Psoas muscle (tissue), 8 donors: ENCODE data around the gene TDRD12. TPM values are rescaled to one million over a fixed set of nuclear protein-coding genes. Genes with fewer than 3 reads are reported as not detected.

Experiments used
- ATAC-seq, 4 donors: fragments of 200-7000 bp; cut with Tn5 transposase; one replicate each; pipeline ENCODE4 v1.9.1; 2020; ENCODE audit warnings: moderate library complexity in 3 of 4, mild to moderate bottlenecking in 2 of 4
- DNase-seq, 2 donors: peaks; one replicate each; pipeline ENCODE4 v3.0.0-alpha.2; 2020
- H3K27ac ChIP-seq: fragments of 200-600 bp; one replicate; pipeline ENCODE4 v1.8.0; 2022
- H3K27me3 ChIP-seq, 3 donors: fragments of 200-600 bp in 1 of 3; one replicate each; pipeline versions ENCODE4 v1.6.1 to v1.8.0; 2013 to 2022; ENCODE audit warnings: low read length in 2 of 3, mild to moderate bottlenecking in 2 of 3, moderate library complexity in 1 of 3; ENCODE audit not compliant: insufficient read depth in 3 of 3
- H3K36me3 ChIP-seq, 2 donors: fragments of 200-600 bp in 1 of 2; one replicate each; pipeline versions ENCODE4 v1.6.1 to v1.8.0; 2013 to 2022; ENCODE audit warnings: low read depth in 1 of 2, mild to moderate bottlenecking in 1 of 2, moderate library complexity in 1 of 2; ENCODE audit not compliant: insufficient read depth in 1 of 2
- H3K4me1 ChIP-seq: fragments of 200-600 bp; one replicate; pipeline ENCODE4 v1.8.0; 2022
- H3K4me3 ChIP-seq: fragments of 200-600 bp; one replicate; pipeline ENCODE4 v1.8.0; 2022; ENCODE audit warnings: mild to moderate bottlenecking
- H3K9me3 ChIP-seq: fragments of 200-600 bp; one replicate; pipeline ENCODE4 v1.8.0; 2022
- CTCF ChIP-seq: fragments of 200-600 bp; IDR thresholded peaks from one replicate; pipeline ENCODE4 v1.8.0; 2022; ENCODE audit warnings: antibody characterized with exemption
- WGBS, 3 donors: extraction: QIAGEN DNeasy Blood & Tissue Kit; methylation state at CpG; one replicate each; pipeline versions ENCODE4 v1.1.6 to v1.1.7; 2013; 5-methylcytosine and 5-hydroxymethylcytosine counted together
- intact Hi-C, 2 donors: fragments of 100-400 bp; cut with DNase I; formaldehyde crosslinking; loops; one replicate each; pipeline versions ENCODE4 v1.11.0 to v1.14.2; 2022
- polyA plus RNA-seq, 3 donors: library from polyadenylated mRNA; stranded (reverse); fragments of 200-250 nt; gene quantifications; one replicate each; pipeline ENCODE4 v1.2.3, GENCODE V29; 2013
- total RNA-seq, 4 donors: library from RNA; stranded (reverse); fragmentation: NEBNext Ultra II Directional in 2 of 4; extraction: Animal tissue kit (Norgen Biotek cat#: 25700) in 2 of 4; gene quantifications; one replicate each; pipeline versions ENCODE4 v1.2.1 to v1.2.4, GENCODE V29; 2021 to 2023
- donor health status: healthy with polysubstance abuse.
- donor health status: DM: no; HTN: no; CAD: no; lungs with moderate emphysema.
- donor health status: Bipolar disorder and iron deficiency.
- donor health status: healthy.
- donor health status: DM: yes; HTN: yes; CAD: no.
- donor health status: DM: no; HTN: no; CAD: no.
- donor health status: DM: no; HTN: no; CAD: no.
- donor health status: DM: yes; HTN: yes; CAD: no.

The TDRD12 gene
- total and polyA plus RNA-seq, 7 donors: 0.14 to 0.28 (median 0.19) TPM; not detected in 3

GRCh38 chr19:32869369-32869965 is 149.9 kb downstream of the TDRD12 start, which contains the start of gene SLC7A9:
TSS of gene SLC7A9 (minus strand) at chr19:32869767. CDS start at chr19:32868534, 1,233 bp downstream.
- no peak within 1 kb of the TSS for H3K4me3 ChIP-seq
- DNase-seq: peak in 1 of 2 donors; percentile 23
- no peak within 1 kb of the TSS for H3K27ac ChIP-seq
- H3K36me3 ChIP-seq: no peaks in the 10 kb centered on the region
- H3K4me1 ChIP-seq: no peaks in the 10 kb centered on the region
- intact Hi-C loops: no loop called here
- no peaks in the 10 kb centered on the region for H3K9me3 ChIP-seq
- ATAC-seq: no peak
- H3K27me3 ChIP-seq: no peaks in the 10 kb centered on the region
- 77 to 79% (median 79%) methylated on average over 14 of the region's 14 CpGs for WGBS, 3 donors
- no peak for TF ChIP-seq CTCF

GRCh38 chr19:32869966-32870573 is 150.5 kb downstream of the TDRD12 start:
- DNase-seq: peak in 1 of 2 donors; percentile 31
- Histone ChIP-seq H3K27me3 (no peaks in the 10 kb centered on the region), H3K4me3 (no peak overlapping the region), H3K27ac (no peak overlapping the region), H3K4me1 (no peaks in the 10 kb centered on the region), H3K36me3 (no peaks in the 10 kb centered on the region), H3K9me3 (no peaks in the 10 kb centered on the region)
- ATAC-seq: no peak
- intact Hi-C loops: no loop called here
- WGBS, 3 donors: 62 to 68% (median 66%) methylated on average over 18 of the region's 18 CpGs
- TF ChIP-seq CTCF: no peak

- Histone ChIP-seq H3K4me1 (no peaks in the 10 kb centered on the region), H3K4me3 (no peak overlapping the region), H3K36me3 (no peaks in the 10 kb centered on the region), H3K9me3 (no peaks in the 10 kb centered on the region), H3K27me3 (no peaks in the 10 kb centered on the region), H3K27ac (no peak overlapping the region)
- WGBS, 3 donors: 58 to 64% (median 63%) methylated on average over 12 of the region's 12 CpGs
- DNase-seq (peak in 1 of 2 donors; percentile 36), ATAC-seq (no peak)
- no peak for TF ChIP-seq CTCF
- intact Hi-C loops: no loop called here
Measured at GRCh38 chr19:32870981-32871451, 151.4 kb downstream of the TDRD12 start.

- no peaks in the 10 kb centered on the region for H3K36me3 ChIP-seq
- H3K4me3 ChIP-seq: no peak overlapping the region
- TF ChIP-seq CTCF: no peak
- H3K27ac ChIP-seq: no peak overlapping the region
- ATAC-seq (no peak), DNase-seq (no peak)
- H3K9me3 ChIP-seq: no peaks in the 10 kb centered on the region
- WGBS, 3 donors: 85 to 90% (median 90%) methylated on average over 3 of the region's 3 CpGs
- intact Hi-C loops: no loop called here
- H3K4me1 ChIP-seq: no peaks in the 10 kb centered on the region
- no peaks in the 10 kb centered on the region for H3K27me3 ChIP-seq
Measured at GRCh38 chr19:32872391-32872790, 152.8 kb downstream of the TDRD12 start.
